Neural crest cell (in vitro differentiated cells): ENCODE results near the gene SYAP1. TPM values are rescaled to one million over a fixed set of nuclear protein-coding genes. Genes with fewer than 3 reads are reported as not detected.

Experiments used
- DNase-seq: peaks from one replicate; pipeline ENCODE4 v3.0.0; 2021; ENCODE audit warnings: low read depth, mixed read lengths, low spot score
- H3K27ac Mint-ChIP-seq: one replicate; pipeline ENCODE4 v1.8.0; 2021; ENCODE audit warnings: mild to moderate bottlenecking, mixed read lengths; ENCODE audit not compliant: unreplicated experiment
- H3K27me3 Mint-ChIP-seq: 2 replicates; pipeline ENCODE4 v1.8.0; 2021; ENCODE audit warnings: low read depth, mild to moderate bottlenecking, mixed read lengths
- H3K36me3 Mint-ChIP-seq: 2 replicates; pipeline ENCODE4 v1.8.0; 2021; ENCODE audit warnings: low read depth, mild to moderate bottlenecking, mixed read lengths
- H3K4me1 Mint-ChIP-seq: 2 replicates; pipeline ENCODE4 v1.8.0; 2021; ENCODE audit warnings: mixed read lengths
- H3K4me3 Mint-ChIP-seq: one replicate; pipeline ENCODE4 v1.8.0; 2021; ENCODE audit warnings: mild to moderate bottlenecking, mixed read lengths
- H3K9me3 Mint-ChIP-seq: 2 replicates; pipeline ENCODE4 v1.8.0; 2021; ENCODE audit warnings: mixed read lengths
- CTCF ChIP-seq: fragments of 200-600 bp; sonication (generic); conservative IDR thresholded peaks from 2 replicates; pipeline ENCODE4 v1.5.0; 2021; ENCODE audit warnings: antibody characterized with exemption, mild to moderate bottlenecking
- long read RNA-seq: library from polyadenylated mRNA; unstranded; transcript quantifications from one replicate; pipeline ENCODE4 v2.0.0, GENCODE V29; 2020
- total RNA-seq: library from RNA; stranded (reverse); gene quantifications from 2 replicates; pipeline ENCODE4 v1.2.1, GENCODE V29; 2021

The SYAP1 gene
- total RNA-seq = 38.0 and 41.1 TPM in 2 replicates
- long read RNA-seq, full-length matches to known transcripts = 76 of 91 reads
- long read RNA-seq, partial matches to known transcripts = 3 of 91 reads
- long read RNA-seq, other reads (novel, unspliced or antisense) = 12 of 91 reads

- peak within 1 kb of the TSS; percentile 93 for H3K4me3 Mint-ChIP-seq
- H3K36me3 Mint-ChIP-seq = peaks cover 4% of the 10 kb centered on the region
- peak within 1 kb of the TSS; percentile 100 for H3K27ac Mint-ChIP-seq
- H3K9me3 Mint-ChIP-seq = no peaks in the 10 kb centered on the region
- no peaks in the 10 kb centered on the region for H3K27me3 Mint-ChIP-seq
- TF ChIP-seq CTCF = no peak
- DNase-seq = peak; percentile 99
- peaks cover 24% of the 10 kb centered on the region for H3K4me1 Mint-ChIP-seq
Measured at GRCh38 chrX:16719334-16720084, at the start of gene SYAP1. SYAP1 (plus strand) TSS chrX:16719612; CDS start chrX:16719725, 113 bp downstream.

- no peak overlapping the region for H3K4me3 Mint-ChIP-seq
- peaks cover 4% of the 10 kb centered on the region for H3K4me1 Mint-ChIP-seq
- no peak overlapping the region for H3K27ac Mint-ChIP-seq
- peak; percentile 60 for TF ChIP-seq CTCF
- no peaks in the 10 kb centered on the region for H3K27me3 Mint-ChIP-seq
- no peak for DNase-seq
- H3K36me3 Mint-ChIP-seq = peaks cover 25% of the 10 kb centered on the region
- H3K9me3 Mint-ChIP-seq = no peaks in the 10 kb centered on the region
Measured at GRCh38 chrX:16671005-16671404, 48.4 kb upstream of the SYAP1 start.

GRCh38 chrX:16678689-16679088, 40.7 kb upstream of the SYAP1 start:
- DNase-seq = no peak
- Mint-ChIP-seq H3K27me3 (no peaks in the 10 kb centered on the region), H3K27ac (peak overlapping the region; percentile 86), H3K36me3 (peaks cover 22% of the 10 kb centered on the region), H3K4me1 (peaks cover 4% of the 10 kb centered on the region), H3K9me3 (no peaks in the 10 kb centered on the region), H3K4me3 (no peak overlapping the region)
- no peak for TF ChIP-seq CTCF

- Mint-ChIP-seq H3K9me3 (no peaks in the 10 kb centered on the region), H3K4me1 (peaks cover 4% of the 10 kb centered on the region), H3K27me3 (no peaks in the 10 kb centered on the region), H3K27ac (no peak overlapping the region), H3K36me3 (peaks cover 13% of the 10 kb centered on the region), H3K4me3 (no peak overlapping the region)
- no peak for TF ChIP-seq CTCF
- DNase-seq = no peak
Measured at GRCh38 chrX:16683007-16683664, 36.3 kb upstream of the SYAP1 start.

GRCh38 chrX:16687514-16687913, 31.9 kb upstream of the SYAP1 start:
- no peaks in the 10 kb centered on the region for H3K27me3 Mint-ChIP-seq
- TF ChIP-seq CTCF = no peak
- peaks cover 7% of the 10 kb centered on the region for H3K36me3 Mint-ChIP-seq
- no peaks in the 10 kb centered on the region for H3K9me3 Mint-ChIP-seq
- no peak overlapping the region for H3K27ac Mint-ChIP-seq
- H3K4me1 Mint-ChIP-seq = no peaks in the 10 kb centered on the region
- DNase-seq = no peak
- H3K4me3 Mint-ChIP-seq = no peak overlapping the region
